ENCODE results near the gene PCDHB9.
"Not testable (repeated sequence)": the region's sequence is repeated elsewhere in the genome, so short reads cannot be mapped to it uniquely, and the experiment has no call there.

PCDHB9 gene

GRCh38 chr5:141150993-141151325 is 36.0 kb upstream of the PCDHB9 start:
- Histone ChIP-seq H3K4ac (ENCODE audit: low read depth in 1 of 2, low read length in 2 of 2) (no peak overlapping the region), H3K79me1 (replicated peaks; ENCODE audit: low read length, poor library complexity, severe bottlenecking) (no peaks in the 10 kb centered on the region), H4K91ac (ENCODE audit: low read length) (no peak overlapping the region), H4K8ac (ENCODE audit: low read length) (no peak overlapping the region), H3K23ac (ENCODE audit: low read length in 2 of 2) (no peak overlapping the region), H3K4me3 (ENCODE audit: insufficient read depth in 1 of 2, low read depth in 1 of 2, low read length in 2 of 2) (no peak overlapping the region), H3K9me3 (ENCODE audit: control insufficient read depth, low read length) (peaks cover 65% of the 10 kb centered on the region), H2BK12ac (ENCODE audit: low read length in 2 of 2) (no peak overlapping the region), H3K9ac (ENCODE audit: low read length) (no peak overlapping the region), H2BK5ac (ENCODE audit: low read depth, low read length, poor library complexity, severe bottlenecking) (no peak overlapping the region), H3K36me3 (ENCODE audit: control insufficient read depth in 1 of 2, insufficient read depth in 2 of 2, low read depth in 1 of 2, low read length in 2 of 2) (no peaks in the 10 kb centered on the region), H2BK15ac (ENCODE audit: low read depth, poor library complexity, severe bottlenecking) (no peak overlapping the region), H3K27ac (ENCODE audit: low read length, poor library complexity, severe bottlenecking) (no peak overlapping the region), H2BK120ac (ENCODE audit: low read depth, low read length) (no peak overlapping the region), H3K4me2 (ENCODE audit: low read length, poor library complexity, severe bottlenecking) (no peak overlapping the region), H2AK5ac (ENCODE audit: low read length, severe bottlenecking) (no peak overlapping the region), H3K14ac (ENCODE audit: low read length in 2 of 2) (no peak overlapping the region), H3K27me3 (ENCODE audit: control insufficient read depth in 1 of 2, insufficient read depth in 1 of 2, low read length in 2 of 2) (no peaks in the 10 kb centered on the region), H3K4me1 (ENCODE audit: control insufficient read depth, insufficient read depth, low read depth, low read length) (no peaks in the 10 kb centered on the region), H3K18ac (ENCODE audit: low read depth in 1 of 2, low read length in 2 of 2) (no peak overlapping the region), H2AFZ (ENCODE audit: low read depth, low read length) (no peak overlapping the region)
- no peak for DNase-seq
- WGBS: 89% methylated on average over 13 of the region's 13 CpGs

- H2BK15ac ChIP-seq (ENCODE audit: low read depth, poor library complexity, severe bottlenecking); H3K14ac ChIP-seq (ENCODE audit: low read length in 2 of 2); H3K27ac ChIP-seq (ENCODE audit: low read length, poor library complexity, severe bottlenecking); H3K4ac ChIP-seq (ENCODE audit: low read depth in 1 of 2, low read length in 2 of 2); H3K23ac ChIP-seq (ENCODE audit: low read length in 2 of 2); H2BK12ac ChIP-seq (ENCODE audit: low read length in 2 of 2); H3K4me2 ChIP-seq (ENCODE audit: low read length, poor library complexity, severe bottlenecking); H3K4me1 ChIP-seq (ENCODE audit: control insufficient read depth, insufficient read depth, low read depth, low read length); DNase-seq; H3K27me3 ChIP-seq (ENCODE audit: control insufficient read depth in 1 of 2, insufficient read depth in 1 of 2, low read length in 2 of 2); H3K36me3 ChIP-seq (ENCODE audit: control insufficient read depth in 1 of 2, insufficient read depth in 2 of 2, low read depth in 1 of 2, low read length in 2 of 2); H2AK5ac ChIP-seq (ENCODE audit: low read length, severe bottlenecking); H2BK120ac ChIP-seq (ENCODE audit: low read depth, low read length); H3K18ac ChIP-seq (ENCODE audit: low read depth in 1 of 2, low read length in 2 of 2); H3K9ac ChIP-seq (ENCODE audit: low read length); H2BK5ac ChIP-seq (ENCODE audit: low read depth, low read length, poor library complexity, severe bottlenecking); H3K4me3 ChIP-seq (ENCODE audit: insufficient read depth in 1 of 2, low read depth in 1 of 2, low read length in 2 of 2); H3K79me1 ChIP-seq (replicated peaks; ENCODE audit: low read length, poor library complexity, severe bottlenecking); H2AFZ ChIP-seq (ENCODE audit: low read depth, low read length); H4K91ac ChIP-seq (ENCODE audit: low read length); H4K8ac ChIP-seq (ENCODE audit: low read length): not testable (repeated sequence)
- WGBS: 98% methylated on average over 26 of the region's 41 CpGs
- H3K9me3 ChIP-seq (ENCODE audit: control insufficient read depth, low read length): peaks cover 68% of the 10 kb centered on the region
Observed at GRCh38 chr5:141151632-141152031, 35.3 kb upstream of the PCDHB9 start.

- not testable (repeated sequence) for H3K14ac ChIP-seq (ENCODE audit: low read length in 2 of 2); H3K18ac ChIP-seq (ENCODE audit: low read depth in 1 of 2, low read length in 2 of 2); H3K4ac ChIP-seq (ENCODE audit: low read depth in 1 of 2, low read length in 2 of 2); H3K36me3 ChIP-seq (ENCODE audit: control insufficient read depth in 1 of 2, insufficient read depth in 2 of 2, low read depth in 1 of 2, low read length in 2 of 2); H3K27me3 ChIP-seq (ENCODE audit: control insufficient read depth in 1 of 2, insufficient read depth in 1 of 2, low read length in 2 of 2); H3K79me1 ChIP-seq (replicated peaks; ENCODE audit: low read length, poor library complexity, severe bottlenecking); H3K9ac ChIP-seq (ENCODE audit: low read length); H2BK120ac ChIP-seq (ENCODE audit: low read depth, low read length); H3K4me3 ChIP-seq (ENCODE audit: insufficient read depth in 1 of 2, low read depth in 1 of 2, low read length in 2 of 2); H3K4me2 ChIP-seq (ENCODE audit: low read length, poor library complexity, severe bottlenecking); H2AFZ ChIP-seq (ENCODE audit: low read depth, low read length); H2BK5ac ChIP-seq (ENCODE audit: low read depth, low read length, poor library complexity, severe bottlenecking); H2AK5ac ChIP-seq (ENCODE audit: low read length, severe bottlenecking); DNase-seq; H4K91ac ChIP-seq (ENCODE audit: low read length); H3K27ac ChIP-seq (ENCODE audit: low read length, poor library complexity, severe bottlenecking); H2BK15ac ChIP-seq (ENCODE audit: low read depth, poor library complexity, severe bottlenecking); H2BK12ac ChIP-seq (ENCODE audit: low read length in 2 of 2); H4K8ac ChIP-seq (ENCODE audit: low read length); H3K23ac ChIP-seq (ENCODE audit: low read length in 2 of 2); H3K4me1 ChIP-seq (ENCODE audit: control insufficient read depth, insufficient read depth, low read depth, low read length)
- 96% methylated on average over 32 of the region's 36 CpGs for WGBS
- H3K9me3 ChIP-seq (ENCODE audit: control insufficient read depth, low read length): peaks cover 70% of the 10 kb centered on the region
Observed at GRCh38 chr5:141152096-141152495, 34.9 kb upstream of the PCDHB9 start.

GRCh38 chr5:141155540-141156374 is 31.2 kb upstream of the PCDHB9 start:
- no peak overlapping the region for H2BK5ac ChIP-seq (ENCODE audit: low read depth, low read length, poor library complexity, severe bottlenecking)
- H2BK15ac ChIP-seq (ENCODE audit: low read depth, poor library complexity, severe bottlenecking): no peak overlapping the region
- H2AK5ac ChIP-seq (ENCODE audit: low read length, severe bottlenecking): no peak overlapping the region
- H3K14ac ChIP-seq (ENCODE audit: low read length in 2 of 2): no peak overlapping the region
- 82% methylated on average over 21 of the region's 21 CpGs for WGBS
- no peak overlapping the region for H2BK120ac ChIP-seq (ENCODE audit: low read depth, low read length)
- peaks cover 55% of the 10 kb centered on the region for H3K9me3 ChIP-seq (ENCODE audit: control insufficient read depth, low read length)
- H3K4me3 ChIP-seq (ENCODE audit: insufficient read depth in 1 of 2, low read depth in 1 of 2, low read length in 2 of 2): no peak overlapping the region
- no peaks in the 10 kb centered on the region for H3K4me1 ChIP-seq (ENCODE audit: control insufficient read depth, insufficient read depth, low read depth, low read length)
- H3K4ac ChIP-seq (ENCODE audit: low read depth in 1 of 2, low read length in 2 of 2): no peak overlapping the region
- no peak overlapping the region for H3K23ac ChIP-seq (ENCODE audit: low read length in 2 of 2)
- no peak overlapping the region for H3K27ac ChIP-seq (ENCODE audit: low read length, poor library complexity, severe bottlenecking)
- H3K36me3 ChIP-seq (ENCODE audit: control insufficient read depth in 1 of 2, insufficient read depth in 2 of 2, low read depth in 1 of 2, low read length in 2 of 2): no peaks in the 10 kb centered on the region
- no peak for DNase-seq
- no peak overlapping the region for H3K4me2 ChIP-seq (ENCODE audit: low read length, poor library complexity, severe bottlenecking)
- no peak overlapping the region for H3K9ac ChIP-seq (ENCODE audit: low read length)
- H4K91ac ChIP-seq (ENCODE audit: low read length): no peak overlapping the region
- no peak overlapping the region for H2BK12ac ChIP-seq (ENCODE audit: low read length in 2 of 2)
- no peak overlapping the region for H2AFZ ChIP-seq (ENCODE audit: low read depth, low read length)
- no peak overlapping the region for H4K8ac ChIP-seq (ENCODE audit: low read length)
- H3K27me3 ChIP-seq (ENCODE audit: control insufficient read depth in 1 of 2, insufficient read depth in 1 of 2, low read length in 2 of 2): no peaks in the 10 kb centered on the region
- no peaks in the 10 kb centered on the region for H3K79me1 ChIP-seq (replicated peaks; ENCODE audit: low read length, poor library complexity, severe bottlenecking)
- H3K18ac ChIP-seq (ENCODE audit: low read depth in 1 of 2, low read length in 2 of 2): no peak overlapping the region
